ENCODE data around the gene PHOSPHO2.

- TF ChIP-seq CTCF (IDR thresholded peaks at IDR 0.05) (no peak), POLR2A (IDR thresholded peaks at IDR 0.05) (no peak)
These were observed 20.3 kb upstream of the PHOSPHO2 start for GRCh38 chr2:169673921-169674320.

Measured in esophagus squamous epithelium (tissue), 4 donors.